CD4-positive, alpha-beta T cell treated with Interleukin-21 for 1 hour (primary cell): ENCODE measurements around the gene MACC1.
"Not testable (repeated sequence)": the region's sequence is repeated elsewhere in the genome, so short reads cannot be mapped to it uniquely, and the experiment has no call there.

Experiments used
- DNase-seq: peaks from one replicate; pipeline ENCODE4 v3.0.0-alpha.2; 2020

The MACC1 gene

GRCh38 chr7:20172736-20173334, 44.3 kb downstream of the MACC1 start:
- DNase-seq, result no peak

DNA sequence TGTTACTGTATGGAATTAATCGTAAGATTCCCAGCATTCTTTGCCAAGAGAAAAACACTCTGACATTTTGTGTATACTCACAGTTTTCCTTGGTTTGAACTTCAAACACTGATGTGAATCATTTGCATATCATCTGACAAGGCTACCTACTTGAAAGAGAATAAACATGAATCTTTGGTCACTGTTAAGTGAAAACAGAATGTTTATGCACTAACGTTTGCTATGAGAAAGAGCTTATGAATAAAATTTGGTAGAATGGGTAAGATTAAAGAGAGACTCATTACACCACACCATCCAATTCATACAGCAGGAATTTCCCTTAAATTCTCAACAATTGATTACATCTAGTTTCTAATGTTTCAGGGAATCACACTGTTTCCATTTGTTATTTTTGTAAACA, 46.6 kb downstream of the MACC1 start:
- no peak for DNase-seq

DNA sequence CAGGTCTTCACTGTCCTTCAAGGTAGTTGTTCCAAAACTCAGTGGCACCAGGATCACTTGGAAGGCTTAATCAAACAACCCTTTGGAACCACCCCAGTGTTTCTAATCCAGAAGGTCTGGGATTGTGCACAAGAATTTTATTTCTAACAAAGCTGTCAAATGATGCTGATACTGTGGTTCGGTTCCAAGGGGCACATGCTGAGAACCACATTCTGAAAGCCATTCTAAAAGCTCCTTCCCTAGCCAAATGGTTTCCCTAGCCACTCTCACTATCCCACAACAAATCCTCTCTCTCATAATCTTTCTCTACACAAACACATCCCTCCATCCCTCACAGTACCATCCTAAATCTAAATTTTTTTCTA, 52.1 kb downstream of the MACC1 start:
- DNase-seq, result no peak

- no peak for DNase-seq
Measured at GRCh38 chr7:20164425-20165145, 52.6 kb downstream of the MACC1 start.

DNA sequence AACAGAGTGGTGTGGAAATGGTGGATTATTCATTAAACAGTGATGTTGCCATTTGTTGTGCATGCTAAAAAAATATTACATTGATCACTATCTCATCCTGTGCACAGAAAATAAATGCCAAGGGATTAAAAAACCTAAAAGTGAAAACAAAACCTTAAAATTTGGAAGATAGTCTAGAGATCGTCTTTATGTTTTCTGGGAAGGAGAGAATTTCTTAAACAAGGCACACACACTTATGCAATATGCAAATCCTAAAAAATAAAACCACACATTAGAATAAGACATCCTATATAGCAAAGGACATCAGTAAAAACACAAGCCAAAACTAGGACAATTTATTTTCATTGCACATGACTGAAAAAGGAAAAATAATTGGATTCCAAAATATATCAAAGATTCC, 54.5 kb downstream of the MACC1 start:
- DNase-seq, result no peak

GRCh38 chr7:20159226-20159747, 57.9 kb downstream of the MACC1 start:
- DNase-seq, result no peak

DNA sequence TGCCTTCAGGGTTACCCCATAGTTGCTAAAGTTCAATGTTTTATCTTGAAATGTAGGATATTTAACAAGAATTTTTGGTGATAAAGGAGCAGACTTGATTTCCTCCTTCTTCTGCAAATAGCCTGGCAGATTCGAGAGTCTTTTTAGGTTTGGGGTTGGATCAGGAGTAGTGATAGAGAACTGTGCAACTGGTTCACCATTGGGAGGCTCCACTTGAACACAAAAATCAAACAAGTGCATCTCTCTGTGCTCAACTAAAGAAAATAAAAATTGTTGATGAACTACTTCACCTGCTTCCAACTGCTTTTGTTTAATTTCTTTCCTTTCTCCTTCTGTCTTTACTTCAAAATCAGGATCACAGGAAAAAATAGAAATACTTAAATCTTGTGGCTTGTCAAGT, 58.5 kb downstream of the MACC1 start:
- no peak for DNase-seq

DNA sequence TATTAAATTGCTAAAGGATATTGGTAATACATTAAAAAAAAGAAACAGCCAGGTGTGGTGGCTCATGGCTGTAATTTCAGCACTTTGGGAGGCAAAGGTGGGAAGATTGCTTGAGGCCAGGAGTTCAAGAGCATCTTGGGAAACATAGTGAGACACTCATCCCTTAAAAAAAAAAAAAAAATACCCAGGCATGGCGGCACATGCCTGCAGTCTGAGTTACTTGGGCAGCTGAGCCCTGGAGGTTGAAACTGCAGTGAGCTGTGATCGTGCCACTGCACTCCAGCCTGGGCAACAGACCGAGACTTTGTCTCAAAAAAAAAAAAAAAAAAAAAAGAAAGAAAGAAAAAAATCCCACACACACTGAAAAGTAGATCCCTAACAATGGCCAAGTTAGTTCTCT, 59.7 kb downstream of the MACC1 start:
- no peak for DNase-seq

- no peak for DNase-seq
Measured at GRCh38 chr7:20153999-20154398, 63.2 kb downstream of the MACC1 start.

- DNase-seq, result no peak
Measured at GRCh38 chr7:20153567-20153966, 63.6 kb downstream of the MACC1 start.

GRCh38 chr7:20152511-20152910, 64.7 kb downstream of the MACC1 start:
- DNase-seq, result no peak

- DNase-seq, result no peak
Measured at GRCh38 chr7:20151708-20152456, 65.3 kb downstream of the MACC1 start.

DNA sequence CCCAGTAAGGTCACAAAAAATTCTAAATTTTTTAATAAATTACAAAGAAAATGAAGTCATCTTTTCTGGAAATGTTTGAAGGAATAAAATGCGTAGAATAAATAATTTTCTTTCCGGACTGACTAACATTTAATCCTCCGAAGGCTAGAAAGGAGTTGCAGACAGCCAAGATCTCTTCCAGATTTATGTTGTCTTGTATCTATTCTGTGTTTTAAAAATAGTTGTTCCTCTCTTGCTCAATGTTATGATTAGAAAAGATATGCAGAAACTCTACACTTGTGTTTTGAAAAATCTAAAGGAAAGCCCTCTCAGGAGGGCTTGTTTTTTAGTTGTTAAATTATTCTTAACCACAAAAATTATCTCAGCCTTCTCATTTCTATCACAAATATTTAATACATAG, 70.7 kb downstream of the MACC1 start:
- no peak for DNase-seq

GRCh38 chr7:20144801-20145200, 72.4 kb downstream of the MACC1 start:
- DNase-seq, result no peak

DNA sequence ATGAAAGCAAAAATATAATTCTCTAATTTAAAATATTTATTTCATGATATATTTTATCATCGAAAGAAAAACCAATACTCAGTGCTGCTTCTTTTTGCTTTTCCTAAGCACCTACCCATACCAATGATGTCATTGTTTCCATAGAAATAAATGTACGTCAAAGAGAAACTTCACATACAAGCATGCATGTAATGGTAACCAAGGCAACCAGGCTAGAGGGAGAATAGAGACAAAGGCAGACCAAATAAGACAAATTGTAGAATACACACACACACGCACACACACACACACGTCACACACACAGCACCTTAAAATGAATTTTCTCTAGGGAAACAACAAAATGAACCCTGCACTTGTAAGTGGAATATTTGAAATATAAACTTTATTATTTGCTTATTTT, 75.5 kb downstream of the MACC1 start:
- no peak for DNase-seq

DNA sequence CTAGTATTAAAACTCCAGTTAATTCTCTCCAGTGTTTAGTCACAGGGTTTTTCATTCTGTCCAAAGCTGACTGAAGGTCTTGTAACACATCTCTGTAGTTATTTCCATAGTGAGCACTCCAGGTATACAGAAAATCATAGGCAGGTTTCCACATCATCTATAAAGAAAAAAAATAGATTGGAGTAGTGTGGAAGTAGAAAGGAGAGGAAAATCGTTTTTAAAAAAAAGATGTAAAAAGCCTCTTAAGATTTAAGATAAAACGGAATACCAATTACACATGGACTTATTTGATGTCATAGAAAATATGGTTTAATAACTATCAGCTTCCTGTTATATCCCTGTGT, 76.2 kb downstream of the MACC1 start:
- DNase-seq, result no peak

DNA sequence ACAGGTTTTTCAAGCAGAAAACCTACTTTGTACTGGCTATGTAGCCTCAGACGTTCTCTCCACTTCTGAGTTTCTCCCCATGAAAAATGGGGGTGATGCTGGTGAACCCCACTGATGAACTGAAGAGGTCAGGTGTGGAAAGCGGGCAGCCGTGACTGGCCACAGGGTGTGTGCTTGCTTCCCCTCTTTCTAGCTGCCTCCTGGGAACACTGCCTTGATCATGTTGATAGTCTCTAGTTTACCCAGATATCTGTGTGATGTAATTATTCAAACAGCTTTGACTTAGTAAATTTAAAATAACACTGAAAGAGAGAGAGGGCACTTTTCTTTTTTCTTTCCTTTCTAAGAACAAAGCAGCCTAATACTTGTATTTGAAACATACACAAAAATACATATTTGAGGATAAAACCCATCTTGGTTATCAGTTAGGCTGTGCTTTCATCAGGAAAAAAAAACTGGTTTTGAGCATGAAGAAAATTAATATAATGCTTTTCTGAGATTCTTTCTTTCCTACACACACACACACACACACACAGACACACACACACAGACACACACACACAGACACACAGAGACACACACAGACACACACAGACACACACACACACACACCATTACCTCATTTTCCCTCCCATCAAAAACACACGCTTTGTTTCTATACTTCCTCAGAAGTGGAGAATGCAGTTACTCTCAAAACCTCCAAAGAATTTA, 76.7 kb downstream of the MACC1 start:
- DNase-seq, result no peak

DNA sequence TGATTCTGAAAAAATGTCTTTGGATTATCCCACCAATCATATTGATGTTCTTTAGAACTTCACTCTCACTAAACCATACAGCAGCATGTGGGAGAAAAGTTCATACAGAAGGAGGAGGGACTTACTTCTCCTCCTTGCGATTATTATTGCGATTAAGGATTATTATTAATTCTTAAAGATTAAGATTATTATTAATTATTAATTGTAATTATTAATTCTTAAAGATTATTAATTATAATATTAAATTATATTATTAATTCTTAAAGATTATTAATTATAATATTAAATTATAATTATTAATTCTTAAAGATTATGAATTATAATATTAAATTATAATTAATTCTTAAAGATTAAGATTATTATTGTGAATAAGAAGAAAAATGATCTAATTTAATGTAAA, 80.5 kb downstream of the MACC1 start:
- DNase-seq, result no peak

DNA sequence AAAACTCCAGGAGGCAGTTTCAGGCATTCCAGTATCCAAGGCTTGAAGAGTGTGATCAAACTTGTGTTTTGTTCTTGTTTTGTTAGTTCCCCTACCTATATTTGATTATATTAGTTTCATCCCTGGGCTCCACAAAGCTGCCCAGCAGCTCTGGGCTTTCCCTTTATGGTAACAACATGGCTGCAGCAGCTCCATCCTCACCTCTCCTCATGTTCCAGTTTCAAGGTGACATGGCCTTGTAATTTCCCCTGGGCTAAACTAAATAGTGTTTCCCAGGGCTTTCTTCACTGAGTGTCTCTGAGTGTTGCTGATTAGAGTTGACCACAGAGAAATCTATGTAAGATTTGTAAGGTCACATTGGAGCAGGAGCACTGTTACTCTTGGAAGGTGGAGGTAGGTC, 83.4 kb downstream of the MACC1 start:
- DNase-seq, result no peak

- DNase-seq, result no peak
Measured at GRCh38 chr7:20132585-20132984, 84.6 kb downstream of the MACC1 start.

- no peak for DNase-seq
Measured at GRCh38 chr7:20131776-20132175, 85.4 kb downstream of the MACC1 start.

- no peak for DNase-seq
Measured at GRCh38 chr7:20129920-20130319, 87.3 kb downstream of the MACC1 start.

DNA sequence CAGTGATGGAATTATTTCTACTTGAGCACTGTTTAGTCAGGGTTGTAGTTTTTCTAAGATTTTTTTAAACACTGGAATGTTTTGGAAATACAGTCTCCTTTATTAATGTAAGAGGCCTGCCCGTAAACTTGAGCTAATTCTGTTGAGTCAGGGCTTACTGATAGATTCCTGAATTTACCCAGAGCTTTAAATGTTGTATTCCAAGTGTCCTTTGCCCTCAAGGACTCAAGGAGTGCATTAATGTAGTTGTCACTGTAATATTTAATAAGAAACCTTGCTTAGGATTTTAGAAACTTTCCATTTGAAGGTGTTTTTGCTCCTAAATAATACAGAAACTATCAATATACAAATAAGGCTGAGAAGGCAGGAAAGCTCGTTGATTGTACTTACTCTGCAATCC, 89.2 kb downstream of the MACC1 start:
- DNase-seq, result no peak

DNA sequence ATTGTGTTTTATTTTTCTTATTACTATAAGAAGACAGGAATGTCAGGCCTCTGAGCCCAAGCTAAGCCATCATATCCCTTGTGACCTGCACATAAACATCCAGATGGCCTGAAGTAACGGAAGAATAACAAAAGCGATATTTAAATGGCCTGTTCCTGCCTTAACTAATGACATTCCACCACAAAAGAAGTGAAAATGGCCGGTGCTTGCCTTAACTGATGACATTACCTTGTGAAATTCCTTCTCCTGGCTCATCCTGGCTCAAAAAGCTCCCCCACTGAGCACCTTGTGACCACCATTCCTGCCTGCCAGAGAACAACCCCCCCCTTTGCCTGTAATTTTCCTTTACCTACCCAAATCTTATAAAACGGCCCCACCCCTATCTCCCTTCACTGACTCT, 91.1 kb downstream of the MACC1 start:
- DNase-seq, result not testable (repeated sequence)
